Measurements from ENCODE around the gene ZNF845. TPM values are rescaled to one million over a fixed set of nuclear protein-coding genes. Genes with fewer than 3 reads are reported as not detected.
"Not testable (repeated sequence)": the region's sequence is repeated elsewhere in the genome, so short reads cannot be mapped to it uniquely, and the experiment has no call there.

Gene ZNF845
- polyA plus RNA-seq, 1 donor = 5.2 TPM

DNA sequence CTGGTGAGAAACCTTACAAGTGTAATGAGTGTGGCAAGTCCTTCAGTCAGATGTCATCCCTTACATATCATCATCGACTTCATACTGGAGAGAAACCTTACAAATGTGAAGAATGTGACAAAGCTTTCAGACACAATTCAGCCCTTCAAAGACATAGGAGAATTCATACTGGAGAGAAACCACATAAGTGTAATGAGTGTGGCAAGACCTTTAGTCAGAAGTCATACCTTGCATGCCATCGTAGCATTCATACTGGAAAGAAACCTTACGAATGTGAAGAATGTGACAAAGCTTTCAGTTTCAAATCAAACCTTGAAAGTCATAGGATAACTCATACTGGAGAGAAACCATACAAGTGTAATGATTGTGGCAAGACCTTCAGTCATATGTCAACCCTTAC, 47.8 kb downstream of the ZNF845 start:
- no peak for DNase-seq

- no peak for DNase-seq
Observed at GRCh38 chr19:53388168-53388567, 54.6 kb downstream of the ZNF845 start.

GRCh38 chr19:53388904-53389303, 55.4 kb downstream of the ZNF845 start:
- DNase-seq = no peak

DNA sequence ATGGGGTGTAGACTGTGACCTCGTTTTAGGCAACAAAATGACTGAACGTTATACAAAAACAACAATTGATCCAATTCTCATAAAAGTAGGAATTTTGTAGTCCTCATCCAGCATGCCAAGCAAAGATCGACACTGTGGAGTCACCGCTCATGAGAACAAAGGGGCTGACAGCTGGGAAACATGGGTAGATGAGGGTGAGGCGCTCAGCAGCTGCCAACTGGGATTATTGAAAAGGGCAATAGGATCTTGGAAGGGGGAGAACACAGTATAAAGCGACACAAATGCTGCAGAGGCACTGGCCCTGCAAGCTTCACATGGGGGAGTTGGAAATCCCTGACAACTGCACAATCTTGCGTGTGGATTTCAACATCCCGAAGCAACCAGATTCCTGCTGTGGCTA, 56.0 kb downstream of the ZNF845 start:
- peak; percentile 20 for DNase-seq

DNA sequence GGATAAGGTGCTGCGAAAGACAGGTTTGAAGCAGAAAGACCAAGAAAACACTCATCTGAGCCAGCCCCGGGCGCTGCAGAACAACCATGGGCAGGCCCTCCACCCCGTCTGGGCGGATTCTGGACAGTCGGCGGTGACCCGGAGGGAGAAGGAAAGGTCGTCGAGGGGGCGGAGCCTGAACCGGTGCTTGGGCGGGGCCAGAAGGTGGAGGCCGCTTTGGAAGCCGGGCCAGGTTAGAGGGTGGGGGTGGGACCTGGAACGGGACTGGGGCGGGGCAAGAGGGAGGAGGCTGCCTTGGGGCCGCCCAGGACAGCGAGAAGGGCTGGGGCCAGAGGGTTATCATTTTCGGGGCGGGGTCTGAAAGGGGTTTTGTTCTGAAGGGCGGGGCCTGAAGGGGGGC, 56.4 kb downstream of the ZNF845 start:
- peak; percentile 4 for DNase-seq

- peak; percentile 49 for DNase-seq
Observed at GRCh38 chr19:53394522-53394973, 61.0 kb downstream of the ZNF845 start.

DNA sequence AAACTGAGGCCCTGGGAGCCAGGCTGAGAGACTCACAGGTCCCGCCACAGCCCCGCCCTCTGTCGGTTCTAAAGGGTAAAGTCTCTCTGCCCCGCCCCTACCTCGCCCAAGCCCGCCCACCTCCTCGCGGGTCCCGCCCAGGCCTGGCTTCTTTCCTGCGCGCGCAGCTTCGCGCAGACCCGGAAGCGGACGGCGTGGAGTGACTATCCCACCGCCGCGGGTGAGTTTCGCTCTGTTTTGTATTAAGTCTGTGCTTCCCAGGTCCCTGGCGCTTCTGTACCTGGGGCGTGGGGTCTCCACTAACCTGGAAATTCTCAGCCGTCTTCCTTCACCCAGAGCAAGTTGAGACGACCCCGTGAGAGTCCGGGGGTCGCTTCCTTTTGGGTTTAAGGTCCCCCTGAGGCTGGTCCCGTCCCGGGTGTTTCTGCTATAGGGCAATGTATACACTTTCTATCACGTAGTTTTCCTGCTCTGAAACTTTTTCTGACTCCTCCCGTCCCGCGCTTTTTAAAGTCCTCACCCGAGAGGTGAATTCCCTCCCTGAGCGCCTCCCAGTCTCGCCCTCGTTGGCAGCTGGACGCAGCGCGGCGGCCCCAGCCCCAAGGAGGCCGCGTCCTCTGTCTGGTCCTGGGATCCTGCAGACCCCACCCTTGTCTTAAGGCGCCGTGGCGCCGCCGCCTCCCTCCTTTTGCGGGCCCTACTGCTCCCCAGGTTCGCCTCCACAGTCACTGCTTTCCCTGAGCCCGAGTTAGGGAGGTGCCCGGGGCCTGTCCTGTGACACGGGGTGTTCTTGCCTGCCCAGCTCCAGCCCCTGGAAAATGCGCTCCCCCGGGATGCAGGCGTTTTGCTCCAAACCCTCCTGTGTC, 61.7 kb downstream of the ZNF845 start, which contains the start of gene ZNF765:
Gene ZNF765 (plus strand): TSS at position 176 of the 866 bp plus-strand sequence. CDS start 2,867 bp downstream, outside the sequence.
- peak; percentile 94 for DNase-seq

- peak; percentile 8 for DNase-seq
Observed at GRCh38 chr19:53395840-53396524, 62.4 kb downstream of the ZNF845 start.

DNA sequence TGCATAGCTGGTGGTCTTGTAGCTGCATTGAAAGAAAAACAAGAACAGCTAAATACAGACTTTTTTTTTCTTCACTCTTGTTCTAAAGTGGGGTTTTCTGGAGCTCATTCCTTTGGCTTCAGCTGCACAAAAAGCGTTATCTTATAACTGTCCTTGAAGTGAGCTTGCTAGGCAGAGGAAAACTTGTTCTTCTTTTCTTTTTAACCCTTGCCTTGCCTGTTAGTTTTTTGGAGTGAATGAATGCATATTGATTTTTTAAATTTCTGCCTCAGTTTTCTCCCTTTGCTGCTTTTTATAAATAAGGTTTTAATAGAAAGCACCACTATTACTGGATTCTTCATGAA, 62.9 kb downstream of the ZNF845 start:
- DNase-seq = no peak

GRCh38 chr19:53397918-53398317, 64.4 kb downstream of the ZNF845 start:
- not testable (repeated sequence) for DNase-seq

Other genes starting within 250 kb of the ZNF845 start
- 22.0 TPM for gene ZNF160, start 230.3 kb upstream of the ZNF845 start, polyA plus RNA-seq (ENCODE audit: insufficient read length)
- 9.6 TPM for gene ZNF415, start 200.8 kb upstream of the ZNF845 start, polyA plus RNA-seq (ENCODE audit: insufficient read length)
- 6.9 TPM for gene ZNF347, start 174.7 kb upstream of the ZNF845 start, polyA plus RNA-seq (ENCODE audit: insufficient read length)
- 4.4 TPM for gene ZNF665, start 140.4 kb upstream of the ZNF845 start, polyA plus RNA-seq (ENCODE audit: insufficient read length)
- gene ZNF677, start 78.9 kb upstream of the ZNF845 start, polyA plus RNA-seq (ENCODE audit: insufficient read length) = 26.3 TPM
- gene VN1R2, start 75.5 kb upstream of the ZNF845 start, polyA plus RNA-seq (ENCODE audit: insufficient read length) = not detected
- gene VN1R4, start 66.0 kb upstream of the ZNF845 start, polyA plus RNA-seq (ENCODE audit: insufficient read length) = not detected
- 8.1 TPM for gene ZNF525, start 32.0 kb downstream of the ZNF845 start, polyA plus RNA-seq (ENCODE audit: insufficient read length)
- 8.8 TPM for gene ZNF765, start 61.4 kb downstream of the ZNF845 start, polyA plus RNA-seq (ENCODE audit: insufficient read length)
- 7.8 TPM for gene ZNF761, start 98.2 kb downstream of the ZNF845 start, polyA plus RNA-seq (ENCODE audit: insufficient read length)
- 2.6 TPM for gene ZNF813, start 134.0 kb downstream of the ZNF845 start, polyA plus RNA-seq (ENCODE audit: insufficient read length)
- 12.8 TPM for gene ZNF331, start 204.4 kb downstream of the ZNF845 start, polyA plus RNA-seq (ENCODE audit: insufficient read length)